H9 (cell line): ENCODE measurements around the gene CCS. TPM values are rescaled to one million over a fixed set of nuclear protein-coding genes. Genes with fewer than 3 reads are reported as not detected.

Experiments used
- DNase-seq: peaks from one replicate; pipeline ENCODE4 v3.0.0-alpha.2; 2017
- H2AFZ ChIP-seq: one replicate; pipeline ENCODE4 v1.6.1; 2013; ENCODE audit warnings: mild to moderate bottlenecking, low read length, control low read depth, moderate library complexity
- H2AK5ac ChIP-seq: 2 replicates; pipeline ENCODE4 v1.6.1; 2013; ENCODE audit warnings: low read length, control low read depth, mixed read lengths; ENCODE audit not compliant: insufficient read length
- H2BK120ac ChIP-seq: one replicate; pipeline ENCODE4 v1.6.1; 2013; ENCODE audit warnings: low read depth, mild to moderate bottlenecking, low read length, control low read depth, inconsistent platforms; ENCODE audit not compliant: poor library complexity, severe bottlenecking
- H2BK12ac ChIP-seq: 2 replicates; pipeline ENCODE4 v1.6.1; 2013; ENCODE audit warnings: low read length, control low read depth, mixed read lengths, low read depth; ENCODE audit not compliant: insufficient read length
- H2BK15ac ChIP-seq: 2 replicates; pipeline ENCODE4 v1.6.1; 2013; ENCODE audit warnings: low read depth, low read length, control low read depth
- H2BK20ac ChIP-seq: one replicate; pipeline ENCODE4 v1.6.1; 2013; ENCODE audit warnings: low read depth, mild to moderate bottlenecking, low read length, control low read depth, inconsistent platforms; ENCODE audit not compliant: poor library complexity, severe bottlenecking
- H2BK5ac ChIP-seq: 2 replicates; pipeline ENCODE4 v1.6.1; 2013; ENCODE audit warnings: low read length, control low read depth, mixed read lengths; ENCODE audit not compliant: insufficient read length
- H3K14ac ChIP-seq: 2 replicates; pipeline ENCODE4 v1.6.1; 2013; ENCODE audit warnings: low read length, control low read depth; ENCODE audit not compliant: insufficient read depth
- H3K18ac ChIP-seq: 2 replicates; pipeline ENCODE4 v1.6.1; 2013; ENCODE audit warnings: low read depth, mild to moderate bottlenecking, mixed read lengths, low read length, control low read depth; ENCODE audit not compliant: insufficient read length
- H3K23ac ChIP-seq: 2 replicates; pipeline ENCODE4 v1.6.1; 2013; ENCODE audit warnings: low read length, control low read depth, mixed read lengths, low read depth; ENCODE audit not compliant: insufficient read length
- H3K23me2 ChIP-seq: 2 replicates; pipeline ENCODE4 v1.6.1; 2013; ENCODE audit warnings: low read depth, mild to moderate bottlenecking, mixed read lengths, low read length, control low read depth; ENCODE audit not compliant: insufficient read length, poor library complexity, severe bottlenecking
- H3K27ac ChIP-seq: 2 replicates; pipeline ENCODE4 v1.5.1; 2013; ENCODE audit warnings: low read length, control low read depth, mixed read lengths, low read depth; ENCODE audit not compliant: insufficient read length
- H3K27me3 ChIP-seq: 2 replicates; pipeline ENCODE4 v1.6.1; 2013; ENCODE audit warnings: low read length, control low read depth, inconsistent platforms; ENCODE audit not compliant: insufficient read depth
- H3K4ac ChIP-seq: 2 replicates; pipeline ENCODE4 v1.6.1; 2013; ENCODE audit warnings: low read depth, mild to moderate bottlenecking, control low read depth, inconsistent platforms, low read length, moderate library complexity
- H3K4me1 ChIP-seq: 2 replicates; pipeline ENCODE4 v1.6.1; 2013; ENCODE audit warnings: low read length, control low read depth, inconsistent platforms; ENCODE audit not compliant: insufficient read depth
- H3K4me2 ChIP-seq: 2 replicates; pipeline ENCODE4 v1.6.1; 2013; ENCODE audit warnings: low read length, control low read depth, mixed read lengths; ENCODE audit not compliant: insufficient read length, insufficient read depth
- H3K56ac ChIP-seq: 2 replicates; pipeline ENCODE4 v1.6.1; 2013; ENCODE audit warnings: low read depth, mild to moderate bottlenecking, mixed read lengths, low read length, control low read depth; ENCODE audit not compliant: insufficient read length
- H3K79me1 ChIP-seq: 2 replicates; pipeline ENCODE4 v1.6.1; 2013; ENCODE audit warnings: low read depth, mild to moderate bottlenecking, moderate library complexity, low read length, control low read depth, inconsistent platforms; ENCODE audit not compliant: insufficient read depth, poor library complexity, severe bottlenecking
- H3K79me2 ChIP-seq: 2 replicates; pipeline ENCODE4 v1.6.1; 2013; ENCODE audit warnings: low read length, control low read depth, inconsistent platforms; ENCODE audit not compliant: insufficient read depth
- H3K9ac ChIP-seq: 2 replicates; pipeline ENCODE4 v1.6.1; 2013; ENCODE audit warnings: low read length, control low read depth, mixed read lengths; ENCODE audit not compliant: insufficient read length; ENCODE audit errors: extremely low read depth
- H3K9me3 ChIP-seq: one replicate; pipeline ENCODE4 v1.6.1; 2013; ENCODE audit warnings: low read depth, low read length, inconsistent platforms; ENCODE audit not compliant: control insufficient read depth
- H3T11ph ChIP-seq: one replicate; pipeline ENCODE4 v1.6.1; 2013; ENCODE audit warnings: mild to moderate bottlenecking, low read length, control low read depth, inconsistent platforms
- H4K20me1 ChIP-seq: one replicate; pipeline ENCODE4 v1.6.1; 2013; ENCODE audit not compliant: control insufficient read depth, insufficient read length, insufficient read depth
- H4K5ac ChIP-seq: 2 replicates; pipeline ENCODE4 v1.6.1; 2013; ENCODE audit warnings: low read depth, mild to moderate bottlenecking, mixed read lengths, low read length, control low read depth; ENCODE audit not compliant: insufficient read length
- H4K8ac ChIP-seq: replicated peaks from 2 replicates; pipeline ENCODE4 v1.6.1; 2013; ENCODE audit warnings: low read length, control low read depth, mixed read lengths, low read depth; ENCODE audit not compliant: insufficient read length
- H4K91ac ChIP-seq: 2 replicates; pipeline ENCODE4 v1.6.1; 2013; ENCODE audit warnings: low read depth, mild to moderate bottlenecking, moderate library complexity, mixed read lengths, low read length, control low read depth; ENCODE audit not compliant: insufficient read length
- H3K27ac Mint-ChIP-seq, 3 experiments: 2 replicates in 2 of 3; 3 replicates in 1 of 3; pipeline ENCODE4 v1.8.0; 2020 to 2021; ENCODE audit warnings: mixed read lengths in 3 of 3, mild to moderate bottlenecking in 1 of 3, moderate library complexity in 1 of 3
- H3K27me3 Mint-ChIP-seq: 2 replicates; pipeline ENCODE4 v1.8.0; 2021; ENCODE audit warnings: low read depth, mild to moderate bottlenecking, moderate library complexity, mixed read lengths
- H3K36me3 Mint-ChIP-seq, 3 experiments: 2 replicates in 2 of 3; 3 replicates in 1 of 3; pipeline ENCODE4 v1.8.0; 2020 to 2021; ENCODE audit warnings: low read depth in 3 of 3, mixed read lengths in 3 of 3; ENCODE audit not compliant: insufficient read depth in 1 of 3
- H3K4me1 Mint-ChIP-seq, 2 experiments: 2 replicates each; pipeline ENCODE4 v1.8.0; 2020; ENCODE audit warnings: mixed read lengths in 2 of 2
- H3K4me3 Mint-ChIP-seq, 2 experiments: 2 replicates in 1 of 2; 3 replicates in 1 of 2; pipeline ENCODE4 v1.8.0; 2020 to 2021; ENCODE audit warnings: mild to moderate bottlenecking in 2 of 2, mixed read lengths in 2 of 2, moderate library complexity in 1 of 2
- H3K9me3 Mint-ChIP-seq, 2 experiments: 2 replicates in 1 of 2; 3 replicates in 1 of 2; pipeline ENCODE4 v1.8.0; 2020; ENCODE audit warnings: mild to moderate bottlenecking in 2 of 2, mixed read lengths in 2 of 2, moderate library complexity in 1 of 2
- CTCF ChIP-seq: fragments of 200-600 bp; sonication (generic); conservative IDR thresholded peaks from 3 replicates; pipeline ENCODE4 v1.8.0; 2021; ENCODE audit warnings: antibody characterized with exemption, mild to moderate bottlenecking
- WGBS: extraction: QIAGEN DNeasy Blood & Tissue Kit; methylation state at CpG from one replicate; pipeline ENCODE4 v1.1.7; 2013; ENCODE audit warnings: missing lambda C conversion rate, low lambda C conversion rate, mixed read lengths; ENCODE audit not compliant: insufficient read length; ENCODE audit errors: extremely low coverage; 5-methylcytosine and 5-hydroxymethylcytosine counted together
- total RNA-seq: library from RNA; stranded (reverse); gene quantifications from 2 replicates; pipeline ENCODE4 v1.2.1, GENCODE V29; 2021

Gene CCS
- total RNA-seq, 1 experiment from 2014 or later, result 61.1 TPM

- TF ChIP-seq CTCF, result no peak
- Histone ChIP-seq H3K79me1 (no peaks in the 10 kb centered on the region), H3T11ph (no peak overlapping the region), H3K4me2 (no peak overlapping the region), H3K23me2 (no peaks in the 10 kb centered on the region), H4K5ac (no peak overlapping the region), H4K20me1 (no peaks in the 10 kb centered on the region), H3K4me1 (no peaks in the 10 kb centered on the region), H3K18ac (no peak overlapping the region), H2BK12ac (no peak overlapping the region), H4K91ac (no peak overlapping the region), H3K27me3 (no peaks in the 10 kb centered on the region), H3K4ac (no peak overlapping the region), H3K79me2 (no peaks in the 10 kb centered on the region), H2BK20ac (no peak overlapping the region), H3K23ac (no peak overlapping the region), H3K9ac (no peak overlapping the region), H2BK120ac (no peak overlapping the region), H3K14ac (no peak overlapping the region), H3K56ac (no peak overlapping the region), H3K27ac (no peak overlapping the region), H2BK5ac (no peak overlapping the region), H2BK15ac (no peak overlapping the region), H2AK5ac (no peak overlapping the region), H3K9me3 (no peaks in the 10 kb centered on the region), H4K8ac (no peak overlapping the region), H2AFZ (no peak overlapping the region)
- no CpG with 5 or more reads among the region's 8 CpGs for WGBS
- H3K9me3 Mint-ChIP-seq, result peaks cover 0 to 3% of the 10 kb centered on the region in 2 experiments; a peak in 2 of 5 replicates
- no peaks in the 10 kb centered on the region for H3K4me1 Mint-ChIP-seq
- H3K27me3 Mint-ChIP-seq, result no peaks in the 10 kb centered on the region
- peaks cover 0 to 53% (median 46%) of the 10 kb centered on the region in 3 experiments; a peak in 6 of 7 replicates for H3K36me3 Mint-ChIP-seq
- DNase-seq, result no peak
- H3K27ac Mint-ChIP-seq, result peak overlapping the region in 1 of 3 experiments; percentile 83; a peak in 2 of 7 replicates
- no peak overlapping the region; a peak in 1 of 5 replicates for H3K4me3 Mint-ChIP-seq
Observed at GRCh38 chr11:66607126-66607834, 14.3 kb downstream of the CCS start.
